ENCODE results near the gene KREMEN2.

Gene KREMEN2

GRCh38 chr16:2985462-2985861 is 21.4 kb downstream of the KREMEN2 start:
- DNase-seq (ENCODE audit: low read depth), result no peak
- H3K4me3 ChIP-seq (ENCODE audit: low read depth, low read length), result no peak overlapping the region
- in situ Hi-C loops (cut with HindIII; ENCODE audit: low sequenced_read_pairs), result no loop called here
- TF ChIP-seq, protein P1, sequence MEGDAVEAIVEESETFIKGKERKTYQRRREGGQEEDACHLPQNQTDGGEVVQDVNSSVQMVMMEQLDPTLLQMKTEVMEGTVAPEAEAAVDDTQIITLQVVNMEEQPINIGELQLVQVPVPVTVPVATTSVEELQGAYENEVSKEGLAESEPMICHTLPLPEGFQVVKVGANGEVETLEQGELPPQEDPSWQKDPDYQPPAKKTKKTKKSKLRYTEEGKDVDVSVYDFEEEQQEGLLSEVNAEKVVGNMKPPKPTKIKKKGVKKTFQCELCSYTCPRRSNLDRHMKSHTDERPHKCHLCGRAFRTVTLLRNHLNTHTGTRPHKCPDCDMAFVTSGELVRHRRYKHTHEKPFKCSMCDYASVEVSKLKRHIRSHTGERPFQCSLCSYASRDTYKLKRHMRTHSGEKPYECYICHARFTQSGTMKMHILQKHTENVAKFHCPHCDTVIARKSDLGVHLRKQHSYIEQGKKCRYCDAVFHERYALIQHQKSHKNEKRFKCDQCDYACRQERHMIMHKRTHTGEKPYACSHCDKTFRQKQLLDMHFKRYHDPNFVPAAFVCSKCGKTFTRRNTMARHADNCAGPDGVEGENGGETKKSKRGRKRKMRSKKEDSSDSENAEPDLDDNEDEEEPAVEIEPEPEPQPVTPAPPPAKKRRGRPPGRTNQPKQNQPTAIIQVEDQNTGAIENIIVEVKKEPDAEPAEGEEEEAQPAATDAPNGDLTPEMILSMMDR (IDR thresholded peaks at IDR 0.05; ENCODE audit: low read depth, low read length, missing control alignments), result no peak

GRCh38 chr16:2985893-2986355 is 21.8 kb downstream of the KREMEN2 start:
- TF ChIP-seq, protein P1 (IDR thresholded peaks at IDR 0.05; ENCODE audit: low read depth, low read length, missing control alignments), result no peak
- in situ Hi-C loops (cut with HindIII; ENCODE audit: low sequenced_read_pairs), result no loop called here
- H3K4me3 ChIP-seq (ENCODE audit: low read depth, low read length), result no peak overlapping the region
- no peak for DNase-seq (ENCODE audit: low read depth)

GRCh38 chr16:2986623-2987188 is 22.6 kb downstream of the KREMEN2 start:
- no peak for DNase-seq (ENCODE audit: low read depth)
- TF ChIP-seq, protein P1 (IDR thresholded peaks at IDR 0.05; ENCODE audit: low read depth, low read length, missing control alignments), result no peak
- no peak overlapping the region for H3K4me3 ChIP-seq (ENCODE audit: low read depth, low read length)
- in situ Hi-C loops (cut with HindIII; ENCODE audit: low sequenced_read_pairs), result no loop called here

- TF ChIP-seq, protein P1 (IDR thresholded peaks at IDR 0.05; ENCODE audit: low read depth, low read length, missing control alignments), result no peak
- in situ Hi-C loops (cut with HindIII; ENCODE audit: low sequenced_read_pairs), result no loop called here
- no peak for DNase-seq (ENCODE audit: low read depth)
- no peak overlapping the region for H3K4me3 ChIP-seq (ENCODE audit: low read depth, low read length)
Measured at GRCh38 chr16:2987286-2987685, 23.2 kb downstream of the KREMEN2 start.

DNA sequence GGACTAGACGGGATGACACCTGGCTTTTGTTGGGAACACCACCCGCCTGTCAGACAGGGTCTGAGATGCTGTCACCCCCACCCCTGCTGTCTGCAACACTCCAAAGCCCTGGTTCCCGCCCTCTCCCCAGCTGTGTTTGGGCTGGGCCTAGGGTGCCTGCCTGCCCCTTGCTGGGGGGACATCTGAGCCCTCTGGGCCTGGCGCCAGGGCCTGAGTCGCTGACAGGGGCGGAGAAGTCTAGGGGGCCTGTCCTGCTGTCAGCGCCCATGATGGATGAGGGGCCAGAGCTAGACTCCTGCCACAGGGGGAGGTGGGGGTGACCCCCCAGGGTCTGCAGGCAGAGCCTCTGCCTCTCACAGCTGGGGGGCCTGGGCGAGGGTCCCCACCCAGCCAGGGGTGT is 23.8 kb downstream of the KREMEN2 start:
- in situ Hi-C loops (cut with HindIII; ENCODE audit: low sequenced_read_pairs), result no loop called here
- DNase-seq (ENCODE audit: low read depth), result no peak
- H3K4me3 ChIP-seq (ENCODE audit: low read depth, low read length), result no peak overlapping the region
- TF ChIP-seq, protein P1 (IDR thresholded peaks at IDR 0.05; ENCODE audit: low read depth, low read length, missing control alignments), result no peak

DNA sequence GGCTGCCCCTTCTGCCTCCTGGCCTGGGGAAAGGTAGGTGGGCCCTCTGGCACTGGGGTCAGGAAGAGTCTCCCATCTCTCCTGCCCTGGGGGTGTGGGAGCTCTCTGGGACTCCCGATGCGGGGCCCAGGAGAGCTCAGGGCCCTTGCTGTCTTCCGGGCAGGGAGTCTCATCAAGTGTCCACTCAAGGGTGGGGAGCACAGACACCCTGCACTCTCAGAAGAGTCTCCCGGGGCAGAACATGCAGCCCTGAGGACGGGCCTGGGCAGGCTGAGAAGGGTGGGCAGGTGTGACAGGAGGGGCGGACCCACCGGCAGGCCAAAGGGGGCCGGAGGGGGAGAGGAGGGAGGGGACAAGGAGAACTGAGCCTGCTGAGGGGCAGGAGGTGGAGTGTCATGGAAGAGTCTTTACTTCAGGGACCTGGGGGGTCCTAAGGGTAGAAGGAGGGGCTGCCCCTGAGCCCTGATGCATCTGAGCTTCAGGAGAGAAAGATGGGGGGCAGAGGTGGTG is 24.6 kb downstream of the KREMEN2 start:
- DNase-seq (ENCODE audit: low read depth), result no peak
- TF ChIP-seq, protein P1 (IDR thresholded peaks at IDR 0.05; ENCODE audit: low read depth, low read length, missing control alignments), result no peak
- in situ Hi-C loops (cut with HindIII; ENCODE audit: low sequenced_read_pairs), result no loop called here

More for the DNA sequence above, 24.6 kb downstream of the KREMEN2 start:
- no peak overlapping the region for H3K4me3 ChIP-seq (ENCODE audit: low read depth, low read length)

Measured in astrocyte of the cerebellum (primary cell).